CD14-positive monocyte (primary cell): ENCODE measurements around the gene CLTA. TPM values are rescaled to one million over a fixed set of nuclear protein-coding genes. Genes with fewer than 3 reads are reported as not detected.

Source experiments
- DNase-seq, 3 donors: peaks; one replicate each; pipeline ENCODE4 v3.0.0-alpha.2; 2011 to 2022
- H2AFZ ChIP-seq: 2 replicates; pipeline ENCODE4 v1.6.0; 2012; ENCODE audit warnings: mild to moderate bottlenecking, low read depth, low read length, inconsistent platforms; ENCODE audit not compliant: insufficient read depth, poor library complexity, severe bottlenecking
- H3K27ac ChIP-seq, 2 donors: 1 replicate in 1 of 2; 2 replicates in 1 of 2; pipeline ENCODE4 v1.5.1; 2012 to 2013; ENCODE audit warnings: low read length in 2 of 2, control low read depth in 1 of 2, inconsistent platforms in 1 of 2, low read depth in 1 of 2, mild to moderate bottlenecking in 1 of 2
- H3K27me3 ChIP-seq, 2 donors: one replicate each; pipeline versions ENCODE4 v1.6.0 to v1.6.1; 2011 to 2013; ENCODE audit warnings: low read length in 2 of 2; ENCODE audit not compliant: control insufficient read depth in 2 of 2, insufficient read depth in 2 of 2
- H3K36me3 ChIP-seq, 2 donors: replicated peaks in 1 of 2; 1 replicate in 1 of 2; 2 replicates in 1 of 2; pipeline versions ENCODE4 v1.5.1 to v1.6.1; 2012 to 2013; ENCODE audit warnings: low read length in 2 of 2, control low read depth in 1 of 2, inconsistent platforms in 1 of 2, mild to moderate bottlenecking in 1 of 2; ENCODE audit not compliant: insufficient read depth in 2 of 2, control insufficient read depth in 1 of 2
- H3K4me1 ChIP-seq, 2 donors: 1 replicate in 1 of 2; 2 replicates in 1 of 2; pipeline versions ENCODE4 v1.5.1 to v1.6.1; 2012 to 2013; ENCODE audit warnings: low read length in 2 of 2, control low read depth in 1 of 2, inconsistent platforms in 1 of 2, mild to moderate bottlenecking in 1 of 2, moderate library complexity in 1 of 2; ENCODE audit not compliant: insufficient read depth in 2 of 2, control insufficient read depth in 1 of 2
- H3K4me2 ChIP-seq: replicated peaks from 2 replicates; pipeline ENCODE3; 2012; ENCODE audit warnings: low read length, moderate library complexity, mild to moderate bottlenecking; ENCODE audit not compliant: poor library complexity, severe bottlenecking; ENCODE audit errors: extremely low read depth
- H3K4me3 ChIP-seq, 3 experiments: fragments of 200-600 bp in 1 of 3; sonication (generic) in 1 of 3; replicated peaks in 1 of 3; 1 replicate in 2 of 3; 2 replicates in 1 of 3; pipeline ENCODE4 v1.5.1; 2011 to 2013; ENCODE audit warnings: low read length in 3 of 3, mild to moderate bottlenecking in 3 of 3, control low read depth in 2 of 3, low read depth in 2 of 3, inconsistent platforms in 1 of 3, moderate library complexity in 1 of 3
- H3K79me2 ChIP-seq: 2 replicates; pipeline ENCODE4 v1.6.0; 2012; ENCODE audit warnings: mild to moderate bottlenecking, control low read depth, inconsistent platforms, low read length, moderate library complexity; ENCODE audit not compliant: insufficient read depth
- H3K9ac ChIP-seq: 2 replicates; pipeline ENCODE4 v1.6.0; 2017; ENCODE audit warnings: low read length, mild to moderate bottlenecking; ENCODE audit not compliant: insufficient read depth, poor library complexity, severe bottlenecking
- H3K9me3 ChIP-seq, 2 donors: replicated peaks in 1 of 2; 1 replicate in 1 of 2; 2 replicates in 1 of 2; pipeline versions ENCODE4 v1.5.1 to v1.6.1; 2012 to 2013; ENCODE audit warnings: low read length in 2 of 2, control low read depth in 1 of 2; ENCODE audit not compliant: control insufficient read depth in 1 of 2, insufficient read depth in 1 of 2
- H4K20me1 ChIP-seq: 2 replicates; pipeline ENCODE4 v1.6.0; 2012; ENCODE audit warnings: mild to moderate bottlenecking, low read length, control low read depth, moderate library complexity; ENCODE audit not compliant: insufficient read depth
- H3K27ac Mint-ChIP-seq, 7 donors: one replicate each; pipeline ENCODE4 v1.8.0; 2020; ENCODE audit warnings: mild to moderate bottlenecking in 7 of 7, mixed read lengths in 7 of 7, moderate library complexity in 6 of 7, inconsistent platforms in 2 of 7
- H3K27me3 Mint-ChIP-seq, 3 donors: one replicate each; pipeline ENCODE4 v1.8.0; 2021 to 2022; ENCODE audit warnings: low read depth in 3 of 3, mild to moderate bottlenecking in 3 of 3, mixed read lengths in 3 of 3, moderate library complexity in 3 of 3, inconsistent platforms in 1 of 3
- H3K36me3 Mint-ChIP-seq, 2 donors: one replicate each; pipeline ENCODE4 v1.8.0; 2020; ENCODE audit warnings: mixed read lengths in 2 of 2, inconsistent platforms in 1 of 2, mild to moderate bottlenecking in 1 of 2
- H3K4me1 Mint-ChIP-seq: one replicate; pipeline ENCODE4 v1.8.0; 2020; ENCODE audit warnings: mild to moderate bottlenecking, mixed read lengths
- H3K4me3 Mint-ChIP-seq, 2 donors: one replicate each; pipeline ENCODE4 v1.8.0; 2020; ENCODE audit warnings: mild to moderate bottlenecking in 2 of 2, mixed read lengths in 2 of 2, moderate library complexity in 1 of 2
- H3K9me3 Mint-ChIP-seq, 7 donors: one replicate each; pipeline ENCODE4 v1.8.0; 2020 to 2022; ENCODE audit warnings: mixed read lengths in 7 of 7, mild to moderate bottlenecking in 6 of 7, moderate library complexity in 6 of 7, inconsistent platforms in 2 of 7
- CTCF ChIP-seq: fragments of 200-600 bp; IDR thresholded peaks from one replicate; pipeline ENCODE4 v1.8.0; 2022; ENCODE audit warnings: antibody characterized with exemption, mild to moderate bottlenecking
- WGBS: methylation state at CpG from one replicate; pipeline ENCODE4 v1.1.5; 2013; ENCODE audit warnings: missing lambda C conversion rate; ENCODE audit not compliant: insufficient coverage; 5-methylcytosine and 5-hydroxymethylcytosine counted together
- intact Hi-C, 2 donors: fragments of 100-400 bp; cut with micrococcal nuclease; formaldehyde crosslinking; loops; one replicate each; pipeline versions ENCODE4 v1.15.0 to v1.15.1; 2023
- polyA plus RNA-seq, 3 donors: library from polyadenylated mRNA; depleted of rRNA in 1 of 3; unstranded in 2 of 3; stranded (reverse) in 1 of 3; fragments of 300-500 nt in 2 of 3; fragments of >200 nt in 1 of 3; fragmentation: Illumina TruSeq in 2 of 3; gene quantifications; 1 replicate in 2 of 3; 2 replicates in 1 of 3; pipeline ENCODE4 v1.2.3, GENCODE V29; 2012 to 2021

The CLTA gene
- polyA plus RNA-seq, 3 donors, result 85.6 to 262 (median 225) TPM

GRCh38 chr9:36191686-36192085, 965 bp downstream of the CLTA start:
- 0% methylated on average over 7 of the region's 7 CpGs for WGBS
- Histone ChIP-seq H2AFZ (peak overlapping the region; percentile 85), H3K4me2 (peak overlapping the region; percentile 82), H3K27me3 (no peaks in the 10 kb centered on the region), H3K4me3 (peak overlapping the region; percentile 79 to 85 (median 84)), H3K36me3 (peaks cover 1 to 19% of the 10 kb centered on the region in 2 donors), H3K79me2 (peaks cover 60% of the 10 kb centered on the region), H3K27ac (peak overlapping the region; percentile 86 to 92), H4K20me1 (peaks cover 54% of the 10 kb centered on the region), H3K9ac (peak overlapping the region; percentile 92), H3K9me3 (no peaks in the 10 kb centered on the region), H3K4me1 (peaks cover 31 to 40% of the 10 kb centered on the region in 2 donors)
- Mint-ChIP-seq H3K27ac (peak overlapping the region; percentile 92 to 99 (median 95)), H3K27me3 (peaks cover 5 to 8% (median 7%) of the 10 kb centered on the region in 3 donors), H3K4me3 (peak overlapping the region; percentile 95 to 97), H3K36me3 (peaks cover 17 to 32% of the 10 kb centered on the region in 2 donors), H3K9me3 (no peaks in the 10 kb centered on the region), H3K4me1 (peaks cover 39% of the 10 kb centered on the region)
- DNase-seq, result peak in 1 of 3 donors; percentile 36
- intact Hi-C loops, result no loop called here
- no peak for TF ChIP-seq CTCF

GRCh38 chr9:36192196-36192595, 1.5 kb downstream of the CLTA start:
- H3K4me3 ChIP-seq, result peak overlapping the region; percentile 79 to 85 (median 84)
- H3K79me2 ChIP-seq, result peaks cover 65% of the 10 kb centered on the region
- H2AFZ ChIP-seq, result no peak overlapping the region
- 60% methylated on average over 1 of the region's 4 CpGs for WGBS
- peaks cover 5 to 24% of the 10 kb centered on the region in 2 donors for H3K36me3 ChIP-seq
- no peaks in the 10 kb centered on the region for H3K9me3 ChIP-seq
- intact Hi-C loops, result no loop called here
- peaks cover 31 to 40% of the 10 kb centered on the region in 2 donors for H3K4me1 ChIP-seq
- H3K36me3 Mint-ChIP-seq, result peaks cover 18 to 37% of the 10 kb centered on the region in 2 donors
- peaks cover 39% of the 10 kb centered on the region for H3K4me1 Mint-ChIP-seq
- peaks cover 59% of the 10 kb centered on the region for H4K20me1 ChIP-seq
- no peaks in the 10 kb centered on the region for H3K27me3 ChIP-seq
- no peak for TF ChIP-seq CTCF
- H3K9me3 Mint-ChIP-seq, result no peaks in the 10 kb centered on the region
- H3K9ac ChIP-seq, result peak overlapping the region; percentile 92
- H3K4me3 Mint-ChIP-seq, result peak overlapping the region; percentile 95 to 97
- H3K27ac ChIP-seq, result peak overlapping the region in 1 of 2 donors; percentile 92
- H3K27me3 Mint-ChIP-seq, result peaks cover 5 to 8% (median 7%) of the 10 kb centered on the region in 3 donors
- peak overlapping the region; percentile 82 for H3K4me2 ChIP-seq
- no peak for DNase-seq
- peak overlapping the region in 5 of 7 donors; percentile 21 to 96 (median 68) for H3K27ac Mint-ChIP-seq
